Measurements from ENCODE around the gene SKA1. TPM values are rescaled to one million over a fixed set of nuclear protein-coding genes. Genes with fewer than 3 reads are reported as not detected.

Gene SKA1
- total and polyA plus RNA-seq, 7 donors = 0.68 to 5.4 (median 1.4) TPM; not detected in 4

- no peaks in the 10 kb centered on the region for H3K9me3 ChIP-seq
- no peaks in the 10 kb centered on the region for H3K36me3 ChIP-seq
- no peak for DNase-seq
- whole genome bisulfite sequencing, 2 donors = 31 to 34% methylated on average over 4 of the region's 4 CpGs
- H3K27me3 ChIP-seq = no peaks in the 10 kb centered on the region
- intact Hi-C loops (cut with DNase I) = loop anchor here (5.0 kb wide), 1 partner anchor 44 kb away; no protein-coding TSS in a partner anchor
- H3K27ac ChIP-seq = no peak overlapping the region
- TF ChIP-seq CTCF (IDR thresholded peaks at IDR 0.05) (no peak), POLR2A (IDR thresholded peaks at IDR 0.05) (no peak), POLR2AphosphoS5 (IDR thresholded peaks at IDR 0.05) (no peak), EP300 (IDR thresholded peaks at IDR 0.05) (no peak)
- H3K4me1 ChIP-seq = no peaks in the 10 kb centered on the region
- no peak overlapping the region for H3K4me3 ChIP-seq
These were observed 18.6 kb upstream of the SKA1 start for GRCh38 chr18:50356036-50356945.

GRCh38 chr18:50358844-50359243 lies 16.0 kb upstream of the SKA1 start:
- H3K27ac ChIP-seq = no peak overlapping the region
- no peak overlapping the region for H3K4me3 ChIP-seq
- WGBS, 2 donors = 8 to 17% methylated on average over 1 of the region's 1 CpG
- intact Hi-C loops (cut with DNase I) = loop anchor here (5.0 kb wide), 1 partner anchor 47 kb away; no protein-coding TSS in a partner anchor
- no peak for TF ChIP-seq POLR2A (IDR thresholded peaks at IDR 0.05)
- no peak for TF ChIP-seq CTCF (IDR thresholded peaks at IDR 0.05)
- no peak for TF ChIP-seq POLR2AphosphoS5 (IDR thresholded peaks at IDR 0.05)
- no peak for TF ChIP-seq EP300 (IDR thresholded peaks at IDR 0.05)
- DNase-seq = no peak
- no peaks in the 10 kb centered on the region for H3K4me1 ChIP-seq
- H3K9me3 ChIP-seq = no peaks in the 10 kb centered on the region
- H3K36me3 ChIP-seq = no peaks in the 10 kb centered on the region
- no peaks in the 10 kb centered on the region for H3K27me3 ChIP-seq

DNA sequence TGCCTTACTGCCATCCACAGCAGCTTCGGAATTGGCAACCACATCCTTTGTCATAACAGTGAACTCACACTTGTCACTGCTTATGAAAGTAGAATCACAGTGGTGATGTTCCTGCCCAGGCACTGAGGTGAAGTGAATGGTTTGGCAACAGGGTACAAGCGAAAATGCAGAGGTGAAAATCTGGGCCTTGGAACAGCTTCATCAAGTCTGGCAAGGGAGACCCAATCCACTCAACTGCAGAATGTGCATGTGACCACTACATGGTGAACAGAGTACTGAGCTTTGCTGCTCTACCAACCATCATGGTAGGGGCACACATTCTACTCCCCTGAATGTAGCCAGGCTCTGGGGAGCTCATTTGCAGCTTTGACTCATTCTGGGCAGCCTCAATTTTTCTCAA lies 15.0 kb upstream of the SKA1 start:
- Histone ChIP-seq H3K27me3 (no peaks in the 10 kb centered on the region), H3K36me3 (no peaks in the 10 kb centered on the region), H3K9me3 (no peaks in the 10 kb centered on the region), H3K27ac (no peak overlapping the region), H3K4me1 (no peaks in the 10 kb centered on the region), H3K4me3 (no peak overlapping the region)
- TF ChIP-seq POLR2A (IDR thresholded peaks at IDR 0.05) (no peak), CTCF (IDR thresholded peaks at IDR 0.05) (no peak), POLR2AphosphoS5 (IDR thresholded peaks at IDR 0.05) (no peak), EP300 (IDR thresholded peaks at IDR 0.05) (no peak)
- WGBS, 2 donors = 87 to 88% methylated on average over 2 of the region's 2 CpGs
- intact Hi-C loops (cut with DNase I) = loop anchor here (5.0 kb wide), 1 partner anchor 48 kb away; no protein-coding TSS in a partner anchor
- no peak for DNase-seq

DNA sequence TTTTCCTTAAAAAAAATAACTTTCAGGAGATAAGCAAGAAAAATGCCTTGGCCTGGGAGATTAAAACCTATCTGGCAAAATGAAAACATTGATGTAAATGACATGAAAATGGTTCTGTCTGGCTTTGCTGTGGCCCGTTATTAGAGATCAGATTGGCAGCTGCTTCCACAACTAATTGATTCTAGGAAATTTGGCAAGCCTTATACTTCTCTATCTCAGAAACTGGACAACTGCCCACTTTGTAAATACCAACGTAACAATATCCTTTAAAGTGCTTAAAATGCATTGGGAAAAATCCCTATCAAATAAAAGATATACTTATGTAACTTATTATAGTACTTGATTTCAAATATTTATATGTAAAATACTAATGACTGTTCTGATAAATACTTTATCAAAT lies 14.2 kb upstream of the SKA1 start:
- no peaks in the 10 kb centered on the region for H3K4me1 ChIP-seq

More for the DNA sequence above, 14.2 kb upstream of the SKA1 start:
- no peaks in the 10 kb centered on the region for H3K9me3 ChIP-seq
- no peak overlapping the region for H3K27ac ChIP-seq
- H3K4me3 ChIP-seq = no peak overlapping the region
- H3K36me3 ChIP-seq = no peaks in the 10 kb centered on the region
- no peak for DNase-seq
- intact Hi-C loops (cut with DNase I) = no loop called here
- no peaks in the 10 kb centered on the region for H3K27me3 ChIP-seq
- TF ChIP-seq CTCF (IDR thresholded peaks at IDR 0.05) = no peak
- no peak for TF ChIP-seq POLR2A (IDR thresholded peaks at IDR 0.05)
- no peak for TF ChIP-seq POLR2AphosphoS5 (IDR thresholded peaks at IDR 0.05)
- no peak for TF ChIP-seq EP300 (IDR thresholded peaks at IDR 0.05)
- WGBS, 2 donors = 48 to 61% methylated on average over 2 of the region's 2 CpGs

Data from sigmoid colon (tissue), 7 donors.